Peyer's patch (tissue), 4 donors: ENCODE data around the gene EXOC8.

Experiments used
- POLR2A ChIP-seq, 2 donors: fragments of 450-650 bp; IDR thresholded peaks; one replicate each; pipeline ENCODE4 v1.5.1; 2017; ENCODE audit warnings: antibody characterized with exemption in 2 of 2, mild to moderate bottlenecking in 2 of 2, moderate library complexity in 2 of 2
- TF ChIP-seq, protein P1 (sequence below), 6 experiments: fragments of 450-650 bp in 4 of 6; fragments of 200-600 bp in 2 of 6; sonication (generic) in 1 of 6; IDR thresholded peaks; one replicate each; pipeline ENCODE4 v1.5.1; 2017 to 2019; ENCODE audit warnings: antibody characterized with exemption in 6 of 6, mild to moderate bottlenecking in 3 of 6, moderate library complexity in 1 of 6

DNA sequence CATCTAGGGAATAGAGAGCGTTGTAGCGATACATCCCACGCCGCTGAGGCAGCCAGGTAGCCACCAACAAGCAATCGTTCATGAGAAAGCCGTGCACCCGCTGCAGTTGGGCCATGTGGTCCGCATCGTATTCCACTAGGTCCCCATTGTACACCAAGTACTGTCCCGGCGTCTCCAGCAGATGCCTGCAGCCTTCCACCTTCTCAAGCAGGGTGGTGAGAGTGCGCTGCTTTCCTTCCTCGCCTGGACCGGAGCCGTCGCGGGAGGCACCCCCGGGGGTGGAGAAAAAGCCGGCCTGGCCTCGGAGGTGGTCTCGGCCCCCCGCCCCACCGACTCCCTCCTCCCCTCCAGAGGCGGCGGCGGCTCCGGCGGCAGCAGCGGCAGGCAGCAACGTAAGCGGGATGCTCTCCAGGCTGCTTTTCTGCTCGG, 595 bp downstream of the EXOC8 start:
- TF ChIP-seq, protein P1, sequence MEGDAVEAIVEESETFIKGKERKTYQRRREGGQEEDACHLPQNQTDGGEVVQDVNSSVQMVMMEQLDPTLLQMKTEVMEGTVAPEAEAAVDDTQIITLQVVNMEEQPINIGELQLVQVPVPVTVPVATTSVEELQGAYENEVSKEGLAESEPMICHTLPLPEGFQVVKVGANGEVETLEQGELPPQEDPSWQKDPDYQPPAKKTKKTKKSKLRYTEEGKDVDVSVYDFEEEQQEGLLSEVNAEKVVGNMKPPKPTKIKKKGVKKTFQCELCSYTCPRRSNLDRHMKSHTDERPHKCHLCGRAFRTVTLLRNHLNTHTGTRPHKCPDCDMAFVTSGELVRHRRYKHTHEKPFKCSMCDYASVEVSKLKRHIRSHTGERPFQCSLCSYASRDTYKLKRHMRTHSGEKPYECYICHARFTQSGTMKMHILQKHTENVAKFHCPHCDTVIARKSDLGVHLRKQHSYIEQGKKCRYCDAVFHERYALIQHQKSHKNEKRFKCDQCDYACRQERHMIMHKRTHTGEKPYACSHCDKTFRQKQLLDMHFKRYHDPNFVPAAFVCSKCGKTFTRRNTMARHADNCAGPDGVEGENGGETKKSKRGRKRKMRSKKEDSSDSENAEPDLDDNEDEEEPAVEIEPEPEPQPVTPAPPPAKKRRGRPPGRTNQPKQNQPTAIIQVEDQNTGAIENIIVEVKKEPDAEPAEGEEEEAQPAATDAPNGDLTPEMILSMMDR (IDR thresholded peaks at IDR 0.05), result no peak
- TF ChIP-seq POLR2A (IDR thresholded peaks at IDR 0.05), result no peak
